Natural killer cell (primary cell): Measurements from ENCODE around the gene OR51B6. TPM values are rescaled to one million over a fixed set of nuclear protein-coding genes. Genes with fewer than 3 reads are reported as not detected.
"Not testable (repeated sequence)": the region's sequence is repeated elsewhere in the genome, so short reads cannot be mapped to it uniquely, and the experiment has no call there.

Source experiments
- ATAC-seq, 3 donors: fragments of 150-1000 bp in 2 of 3; fragments of 200-7000 bp in 1 of 3; cut with Tn5 transposase; 1 replicate in 1 of 3; 2 replicates in 2 of 3; pipeline ENCODE4 v1.10.0; 2021; ENCODE audit warnings: mild to moderate bottlenecking in 2 of 3, moderate library complexity in 2 of 3
- DNase-seq, 2 donors: peaks; one replicate each; pipeline versions ENCODE4 v3.0.0 to v3.0.0-alpha.2; 2013 to 2021; ENCODE audit warnings: mixed read lengths in 1 of 2
- H3K27ac ChIP-seq: one replicate; pipeline ENCODE4 v1.5.1; 2013; ENCODE audit warnings: mild to moderate bottlenecking, low read length
- H3K27me3 ChIP-seq: one replicate; pipeline ENCODE4 v1.6.1; 2013; ENCODE audit warnings: low read length; ENCODE audit not compliant: control insufficient read depth, insufficient read depth
- H3K36me3 ChIP-seq: one replicate; pipeline ENCODE4 v1.6.1; 2013; ENCODE audit warnings: low read length; ENCODE audit not compliant: control insufficient read depth, insufficient read depth
- H3K4me1 ChIP-seq: one replicate; pipeline ENCODE4 v1.6.1; 2013; ENCODE audit warnings: low read length; ENCODE audit not compliant: control insufficient read depth, insufficient read depth
- H3K4me3 ChIP-seq: one replicate; pipeline ENCODE4 v1.5.1; 2013; ENCODE audit warnings: low read length
- H3K9me3 ChIP-seq: one replicate; pipeline ENCODE4 v1.6.1; 2013; ENCODE audit warnings: low read length; ENCODE audit not compliant: control insufficient read depth, insufficient read depth
- H3K27ac Mint-ChIP-seq, 2 donors: one replicate each; pipeline ENCODE4 v1.8.0; 2022; ENCODE audit warnings: mild to moderate bottlenecking in 2 of 2, mixed read lengths in 2 of 2, moderate library complexity in 1 of 2
- H3K27me3 Mint-ChIP-seq, 2 donors: one replicate each; pipeline ENCODE4 v1.8.0; 2022; ENCODE audit warnings: low read depth in 2 of 2, mixed read lengths in 2 of 2
- H3K36me3 Mint-ChIP-seq: one replicate; pipeline ENCODE4 v1.8.0; 2022; ENCODE audit warnings: mixed read lengths
- H3K4me1 Mint-ChIP-seq, 2 donors: one replicate each; pipeline ENCODE4 v1.8.0; 2022; ENCODE audit warnings: mixed read lengths in 2 of 2
- H3K4me3 Mint-ChIP-seq: one replicate; pipeline ENCODE4 v1.8.0; 2022; ENCODE audit warnings: mild to moderate bottlenecking, moderate library complexity, mixed read lengths
- H3K9me3 Mint-ChIP-seq, 2 donors: one replicate each; pipeline ENCODE4 v1.8.0; 2022; ENCODE audit warnings: mixed read lengths in 2 of 2
- CTCF ChIP-seq: fragments of 200-600 bp; IDR thresholded peaks from one replicate; pipeline ENCODE4 v1.8.0; 2022; ENCODE audit warnings: antibody characterized with exemption
- WGBS: methylation state at CpG from one replicate; pipeline ENCODE4 v1.1.7; 2013; ENCODE audit warnings: missing lambda C conversion rate; ENCODE audit not compliant: insufficient coverage; 5-methylcytosine and 5-hydroxymethylcytosine counted together
- intact Hi-C: fragments of 100-400 bp; cut with micrococcal nuclease; formaldehyde crosslinking; loops from one replicate; pipeline ENCODE4 v1.14.2; 2022
- total RNA-seq, 4 donors: library from RNA; stranded (reverse); fragments of 120-200 nt in 1 of 4; gene quantifications; one replicate each; pipeline versions ENCODE4 v1.2.3 to v1.2.4, GENCODE V29; 2013 to 2022

Gene OR51B6
- total RNA-seq, 3 donors from 2014 or later (not counting 1 experiment from before 2014, with no cell fraction given): not detected

GRCh38 chr11:5348551-5349194 lies 2.6 kb upstream of the OR51B6 start:
- Histone ChIP-seq H3K4me1 (no peaks in the 10 kb centered on the region), H3K27ac (no peak overlapping the region), H3K36me3 (no peaks in the 10 kb centered on the region), H3K9me3 (no peaks in the 10 kb centered on the region), H3K27me3 (no peaks in the 10 kb centered on the region), H3K4me3 (no peak overlapping the region)
- Mint-ChIP-seq H3K4me3 (no peak overlapping the region), H3K4me1 (no peaks in the 10 kb centered on the region), H3K36me3 (no peaks in the 10 kb centered on the region), H3K27me3 (peaks cover 0 to 5% of the 10 kb centered on the region in 2 donors), H3K9me3 (peaks cover 3% of the 10 kb centered on the region in 2 donors), H3K27ac (no peak overlapping the region)
- 77% methylated on average over 2 of the region's 3 CpGs for WGBS
- intact Hi-C loops: no loop called here
- ATAC-seq: no peak
- no peak for TF ChIP-seq CTCF
- no peak for DNase-seq

- Histone ChIP-seq H3K36me3 (no peaks in the 10 kb centered on the region), H3K9me3 (no peaks in the 10 kb centered on the region), H3K27ac (no peak overlapping the region), H3K4me1 (no peaks in the 10 kb centered on the region), H3K4me3 (no peak overlapping the region), H3K27me3 (no peaks in the 10 kb centered on the region)
- Mint-ChIP-seq H3K9me3 (peaks cover 3% of the 10 kb centered on the region in 2 donors), H3K4me3 (no peak overlapping the region), H3K27ac (no peak overlapping the region), H3K36me3 (no peaks in the 10 kb centered on the region), H3K27me3 (peaks cover 0 to 5% of the 10 kb centered on the region in 2 donors), H3K4me1 (no peaks in the 10 kb centered on the region)
- intact Hi-C loops: no loop called here
- DNase-seq (no peak), ATAC-seq (no peak)
- 69% methylated on average over 1 of the region's 1 CpG for WGBS
- TF ChIP-seq CTCF: no peak
These were observed 1.8 kb upstream of the OR51B6 start for GRCh38 chr11:5349550-5349949.

GRCh38 chr11:5356031-5356430 lies 4.7 kb downstream of the OR51B6 start:
- not testable (repeated sequence) for H3K36me3 ChIP-seq, H3K27ac Mint-ChIP-seq

DNA sequence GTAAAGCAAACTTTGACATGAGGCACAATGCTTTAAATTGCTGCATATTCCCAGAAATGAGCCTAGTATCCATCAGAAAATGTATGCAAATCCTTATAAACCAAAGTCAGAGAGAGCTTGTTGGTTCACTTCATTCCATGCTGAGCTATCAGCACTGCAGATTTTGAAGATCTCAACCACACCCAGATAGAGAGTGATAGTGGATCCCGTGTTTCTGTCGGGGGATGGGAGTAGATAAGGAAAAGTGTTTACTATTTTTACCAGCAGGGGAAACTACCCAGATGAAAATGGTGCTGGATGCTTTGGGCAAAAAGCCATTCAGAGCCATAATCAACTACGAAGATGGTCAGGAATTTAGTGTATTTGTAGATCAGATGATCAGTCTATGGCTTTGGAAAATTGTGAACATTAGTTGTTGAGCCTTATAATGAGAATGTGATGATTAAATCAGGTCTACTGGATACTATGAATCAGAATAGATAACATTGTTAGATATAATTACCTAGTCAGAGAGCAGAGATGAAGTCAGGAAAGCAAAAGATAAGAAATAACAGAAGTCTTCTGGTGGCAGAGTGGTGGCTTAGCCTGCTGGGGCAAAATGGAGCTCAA lies 10.8 kb downstream of the OR51B6 start:
- Mint-ChIP-seq H3K4me1 (no peaks in the 10 kb centered on the region), H3K4me3 (no peak overlapping the region), H3K27me3 (no peaks in the 10 kb centered on the region), H3K9me3 (peaks cover 0 to 4% of the 10 kb centered on the region in 2 donors), H3K36me3 (no peaks in the 10 kb centered on the region), H3K27ac (no peak overlapping the region)
- DNase-seq (no peak), ATAC-seq (no peak)
- WGBS: 91% methylated on average over 3 of the region's 3 CpGs
- no peaks in the 10 kb centered on the region for H3K27me3 ChIP-seq
- H3K9me3 ChIP-seq: no peaks in the 10 kb centered on the region
- intact Hi-C loops: no loop called here
- no peak for TF ChIP-seq CTCF
- no peaks in the 10 kb centered on the region for H3K36me3 ChIP-seq
- no peak overlapping the region for H3K27ac ChIP-seq
- no peaks in the 10 kb centered on the region for H3K4me1 ChIP-seq
- H3K4me3 ChIP-seq: no peak overlapping the region

More at GRCh38 chr11:5356031-5356430, 4.7 kb downstream of the OR51B6 start:
- H3K4me3 Mint-ChIP-seq, H3K27me3 Mint-ChIP-seq, H3K27me3 ChIP-seq, H3K4me1 Mint-ChIP-seq, intact Hi-C loops, DNase-seq, H3K9me3 ChIP-seq, H3K27ac ChIP-seq, H3K4me3 ChIP-seq, H3K9me3 Mint-ChIP-seq, H3K4me1 ChIP-seq, H3K36me3 Mint-ChIP-seq, ATAC-seq: not testable (repeated sequence)
- WGBS: 83% methylated on average over 5 of the region's 5 CpGs
